ENCODE data around the gene USH2A.

DNA sequence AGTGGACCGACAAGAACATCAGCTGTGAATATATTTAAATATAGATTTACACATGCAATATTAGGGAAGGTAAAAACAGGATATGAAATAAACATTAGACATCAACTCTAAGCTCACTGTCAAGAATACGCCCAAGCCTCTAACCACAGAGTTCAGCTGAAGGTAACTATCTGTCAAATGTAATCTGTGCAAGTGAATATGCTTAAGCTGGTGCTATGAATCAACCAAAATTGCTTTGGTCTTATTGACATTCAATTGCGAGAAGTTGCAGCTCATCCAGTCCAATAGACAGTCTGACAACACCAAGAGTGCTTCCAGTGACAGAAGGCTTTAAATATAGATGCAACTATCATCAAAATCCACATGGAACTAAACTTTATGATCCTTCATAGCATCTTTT, 32.3 kb downstream of the USH2A start:
- TF ChIP-seq, protein P1, sequence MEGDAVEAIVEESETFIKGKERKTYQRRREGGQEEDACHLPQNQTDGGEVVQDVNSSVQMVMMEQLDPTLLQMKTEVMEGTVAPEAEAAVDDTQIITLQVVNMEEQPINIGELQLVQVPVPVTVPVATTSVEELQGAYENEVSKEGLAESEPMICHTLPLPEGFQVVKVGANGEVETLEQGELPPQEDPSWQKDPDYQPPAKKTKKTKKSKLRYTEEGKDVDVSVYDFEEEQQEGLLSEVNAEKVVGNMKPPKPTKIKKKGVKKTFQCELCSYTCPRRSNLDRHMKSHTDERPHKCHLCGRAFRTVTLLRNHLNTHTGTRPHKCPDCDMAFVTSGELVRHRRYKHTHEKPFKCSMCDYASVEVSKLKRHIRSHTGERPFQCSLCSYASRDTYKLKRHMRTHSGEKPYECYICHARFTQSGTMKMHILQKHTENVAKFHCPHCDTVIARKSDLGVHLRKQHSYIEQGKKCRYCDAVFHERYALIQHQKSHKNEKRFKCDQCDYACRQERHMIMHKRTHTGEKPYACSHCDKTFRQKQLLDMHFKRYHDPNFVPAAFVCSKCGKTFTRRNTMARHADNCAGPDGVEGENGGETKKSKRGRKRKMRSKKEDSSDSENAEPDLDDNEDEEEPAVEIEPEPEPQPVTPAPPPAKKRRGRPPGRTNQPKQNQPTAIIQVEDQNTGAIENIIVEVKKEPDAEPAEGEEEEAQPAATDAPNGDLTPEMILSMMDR (IDR thresholded peaks at IDR 0.05), result no peak
- no peak for TF ChIP-seq POLR2A (IDR thresholded peaks at IDR 0.05)

All from breast epithelium (tissue), 3 donors.